Measurements from ENCODE around the gene CABP5. TPM values are rescaled to one million over a fixed set of nuclear protein-coding genes. Genes with fewer than 3 reads are reported as not detected.

Gene CABP5
- polyA plus RNA-seq, 1 donor (not counting 4 experiments of a cell fraction or from before 2014, with no cell fraction given), result not detected

DNA sequence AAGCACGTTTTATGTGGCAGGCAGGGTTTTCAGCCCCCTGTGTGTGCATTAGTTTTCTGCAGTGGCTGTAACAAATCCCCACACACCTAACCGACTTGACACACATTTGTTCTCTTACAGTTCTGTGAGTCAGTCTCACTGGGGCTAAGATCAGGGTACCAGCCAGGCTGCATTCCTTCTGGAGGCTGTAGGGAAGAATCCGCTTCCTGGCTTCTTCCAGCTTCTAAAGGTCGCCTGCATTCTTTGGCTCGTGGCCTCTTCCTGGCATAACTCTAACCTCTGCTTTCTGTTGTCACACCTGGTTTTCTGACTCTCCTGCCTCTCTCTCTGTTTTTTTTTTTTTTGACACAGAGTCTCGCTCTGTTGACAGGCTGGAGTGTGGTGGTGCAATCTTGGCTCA lies 43.0 kb downstream of the CABP5 start:
- Histone ChIP-seq H2AFZ (ENCODE audit: control insufficient read depth, low read length) (no peak overlapping the region), H3K4me1 (ENCODE audit: control insufficient read depth, extremely low read depth, insufficient read depth, low read length) (no peaks in the 10 kb centered on the region), H3K36me3 (ENCODE audit: control insufficient read depth in 2 of 2, extremely low read depth in 1 of 2, insufficient read depth in 2 of 2, low read length in 2 of 2) (no peaks in the 10 kb centered on the region), H3K79me2 (ENCODE audit: control insufficient read depth, insufficient read depth, low read length) (no peaks in the 10 kb centered on the region), H4K20me1 (ENCODE audit: control insufficient read depth, extremely low read depth, insufficient read depth, low read length) (no peaks in the 10 kb centered on the region), H3K27ac (ENCODE audit: control insufficient read depth, insufficient read depth, low read length) (no peak overlapping the region), H3K4me2 (ENCODE audit: control insufficient read depth, extremely low read depth, insufficient read depth, low read depth, low read length) (no peak overlapping the region), H3K9ac (ENCODE audit: control insufficient read depth, extremely low read depth, insufficient read depth, low read length) (no peak overlapping the region), H3K4me3 (ENCODE audit: control insufficient read depth in 2 of 3, extremely low read depth in 1 of 3, insufficient read depth in 2 of 3, low read depth in 1 of 3, low read length in 3 of 3) (no peak overlapping the region), H3K9me1 (ENCODE audit: control insufficient read depth, extremely low read depth, insufficient read depth, low read length) (no peaks in the 10 kb centered on the region), H3K27me3 (ENCODE audit: control insufficient read depth, extremely low read depth, insufficient read depth, low read length) (no peaks in the 10 kb centered on the region), H3K9me3 (ENCODE audit: control insufficient read depth, low read depth, low read length) (no peaks in the 10 kb centered on the region)
- dilution Hi-C loops (cut with MboI; ENCODE audit: extremely low pct_ligation_motif_present, low sequenced_read_pairs), result no loop called here
- no peak for TF ChIP-seq EZH2 (IDR thresholded peaks at IDR 0.05; ENCODE audit: low read length)
- TF ChIP-seq CTCF (optimal IDR thresholded peaks at IDR 0.05 in 1 of 3, IDR thresholded peaks at IDR 0.05 in 1 of 3, conservative IDR thresholded peaks at IDR 0.05 in 1 of 3; ENCODE audit: extremely low read depth in 1 of 3, insufficient read depth in 2 of 3, low read length in 3 of 3), result no peak
- FAIRE-seq (no peak), DNase-seq (ENCODE audit: low read depth, low spot score) (no peak)

DNA sequence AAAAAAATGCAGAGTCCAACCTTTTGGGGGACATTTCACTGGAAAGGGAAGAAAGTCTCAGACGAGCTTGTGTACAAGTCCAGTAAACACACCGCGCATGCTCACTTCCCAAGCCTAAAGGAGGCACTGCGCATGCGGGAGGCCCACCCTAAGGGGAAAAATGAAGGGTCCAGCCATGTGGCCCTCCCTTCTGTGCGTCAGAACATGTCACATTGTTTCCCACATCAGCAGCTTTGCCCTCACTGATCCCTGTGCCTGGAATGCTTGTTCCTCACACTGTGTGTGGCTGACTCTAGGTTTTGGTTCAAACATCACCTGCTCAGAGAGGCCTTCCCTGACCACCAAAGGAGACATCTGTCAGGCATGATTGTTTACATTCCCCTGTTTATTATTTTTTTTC lies 45.1 kb downstream of the CABP5 start:
- Histone ChIP-seq H2AFZ (ENCODE audit: control insufficient read depth, low read length) (no peak overlapping the region), H3K4me1 (ENCODE audit: control insufficient read depth, extremely low read depth, insufficient read depth, low read length) (no peaks in the 10 kb centered on the region), H3K4me2 (ENCODE audit: control insufficient read depth, extremely low read depth, insufficient read depth, low read depth, low read length) (no peak overlapping the region), H3K9ac (ENCODE audit: control insufficient read depth, extremely low read depth, insufficient read depth, low read length) (no peak overlapping the region), H3K9me3 (ENCODE audit: control insufficient read depth, low read depth, low read length) (no peaks in the 10 kb centered on the region), H3K4me3 (ENCODE audit: control insufficient read depth in 2 of 3, extremely low read depth in 1 of 3, insufficient read depth in 2 of 3, low read depth in 1 of 3, low read length in 3 of 3) (no peak overlapping the region), H3K79me2 (ENCODE audit: control insufficient read depth, insufficient read depth, low read length) (no peaks in the 10 kb centered on the region), H3K36me3 (ENCODE audit: control insufficient read depth in 2 of 2, extremely low read depth in 1 of 2, insufficient read depth in 2 of 2, low read length in 2 of 2) (no peaks in the 10 kb centered on the region), H3K9me1 (ENCODE audit: control insufficient read depth, extremely low read depth, insufficient read depth, low read length) (no peaks in the 10 kb centered on the region), H3K27ac (ENCODE audit: control insufficient read depth, insufficient read depth, low read length) (no peak overlapping the region), H3K27me3 (ENCODE audit: control insufficient read depth, extremely low read depth, insufficient read depth, low read length) (no peaks in the 10 kb centered on the region), H4K20me1 (ENCODE audit: control insufficient read depth, extremely low read depth, insufficient read depth, low read length) (no peaks in the 10 kb centered on the region)
- no peak for FAIRE-seq
- dilution Hi-C loops (cut with MboI; ENCODE audit: extremely low pct_ligation_motif_present, low sequenced_read_pairs), result no loop called here
- DNase-seq (ENCODE audit: low read depth, low spot score), result no peak
- TF ChIP-seq CTCF (optimal IDR thresholded peaks at IDR 0.05 in 1 of 3, IDR thresholded peaks at IDR 0.05 in 1 of 3, conservative IDR thresholded peaks at IDR 0.05 in 1 of 3; ENCODE audit: extremely low read depth in 1 of 3, insufficient read depth in 2 of 3, low read length in 3 of 3) (no peak), EZH2 (IDR thresholded peaks at IDR 0.05; ENCODE audit: low read length) (no peak)

All from keratinocyte (primary cell).